GM19324 (cell line): ENCODE results near the gene SGCD.

Experiments
- ATAC-seq: cut with Tn5 transposase; IDR thresholded peaks from one replicate; pipeline ENCODE4 v1.9.1; 2021; ENCODE audit warnings: mild to moderate bottlenecking, moderate library complexity; ENCODE audit not compliant: unreplicated experiment, low FRiP score

The SGCD gene

GRCh38 chr5:156497804-156498208, 170.8 kb downstream of the SGCD start:
- ATAC-seq: no peak

- no peak for ATAC-seq
These were observed 171.4 kb downstream of the SGCD start for GRCh38 chr5:156498226-156498980.

- no peak for ATAC-seq
These were observed 173.8 kb downstream of the SGCD start for GRCh38 chr5:156500755-156501154.

- no peak for ATAC-seq
These were observed 178.1 kb downstream of the SGCD start for GRCh38 chr5:156505101-156505500.

GRCh38 chr5:156513123-156513815, 186.3 kb downstream of the SGCD start:
- ATAC-seq: no peak

DNA sequence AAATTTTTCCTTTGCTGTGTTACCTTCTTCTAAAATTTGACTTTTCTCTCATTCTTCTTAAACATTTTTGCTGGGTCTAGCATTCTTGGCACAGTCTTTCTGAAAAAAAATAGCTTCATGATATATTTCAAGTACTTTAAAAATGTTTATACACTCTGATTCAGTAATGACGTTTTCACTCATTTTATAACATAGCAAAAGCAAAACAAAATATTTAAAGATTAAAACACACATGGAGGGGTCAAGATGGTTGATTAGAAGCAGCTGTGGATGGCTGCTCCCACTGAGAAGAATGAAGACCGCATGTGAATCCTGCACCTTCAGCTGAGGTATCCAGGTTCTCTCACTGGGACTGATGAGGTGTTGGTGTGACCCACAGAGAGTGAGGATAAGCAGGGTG, 188.2 kb downstream of the SGCD start:
- no peak for ATAC-seq

DNA sequence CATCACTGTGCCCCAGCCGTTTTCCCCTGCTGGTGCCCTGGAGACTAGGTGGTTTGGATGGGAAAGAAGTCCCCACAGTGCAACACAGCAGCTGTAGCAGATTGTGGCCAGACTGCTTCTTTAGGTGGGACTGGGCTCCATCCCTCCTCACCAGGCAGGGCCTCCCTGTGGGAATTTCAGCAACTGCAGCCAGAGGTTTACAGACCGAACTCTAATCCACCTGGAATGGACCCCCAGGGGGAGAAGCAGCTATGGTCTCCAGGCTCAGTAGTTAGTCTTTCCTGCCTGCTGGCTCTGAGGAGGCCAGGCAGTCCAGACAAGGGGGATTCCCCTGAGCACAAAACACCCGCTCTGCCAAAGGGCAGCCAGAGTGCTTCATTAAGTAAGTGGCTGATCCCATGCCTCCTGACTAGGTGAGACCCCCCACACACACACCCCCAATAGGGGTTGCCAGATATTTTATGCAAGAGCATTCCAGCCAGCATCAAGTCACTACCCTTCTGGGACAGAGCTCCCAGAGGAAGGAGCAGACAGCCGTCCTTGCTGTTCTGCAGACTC, 188.9 kb downstream of the SGCD start:
- ATAC-seq: no peak

- ATAC-seq: no peak
These were observed 195.9 kb downstream of the SGCD start for GRCh38 chr5:156522651-156523529.

- no peak for ATAC-seq
These were observed 196.6 kb downstream of the SGCD start for GRCh38 chr5:156523607-156524006.

GRCh38 chr5:156526081-156526925, 199.3 kb downstream of the SGCD start:
- ATAC-seq: no peak

- ATAC-seq: no peak
These were observed 200.6 kb downstream of the SGCD start for GRCh38 chr5:156527611-156528010.

- ATAC-seq: no peak
These were observed 201.7 kb downstream of the SGCD start for GRCh38 chr5:156528673-156529072.

DNA sequence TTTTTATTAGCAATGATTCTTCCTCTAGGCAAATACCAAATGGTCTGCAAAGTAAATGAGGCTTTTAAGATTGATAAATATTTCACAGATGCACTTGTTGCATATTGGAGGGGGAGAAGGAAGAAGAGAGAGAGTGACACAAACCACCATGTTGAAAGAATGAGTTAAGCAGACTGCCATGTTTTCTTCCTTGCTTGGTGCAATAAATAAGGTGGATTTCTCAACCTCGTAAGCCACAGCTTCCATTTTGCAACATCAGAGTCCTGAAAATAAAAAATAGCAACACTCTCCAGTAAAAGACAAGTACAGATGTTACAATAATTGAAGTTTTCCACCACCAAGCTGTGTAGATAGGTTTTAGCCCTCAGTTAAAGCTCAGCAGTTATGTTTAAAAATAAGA, 202.9 kb downstream of the SGCD start:
- no peak for ATAC-seq

DNA sequence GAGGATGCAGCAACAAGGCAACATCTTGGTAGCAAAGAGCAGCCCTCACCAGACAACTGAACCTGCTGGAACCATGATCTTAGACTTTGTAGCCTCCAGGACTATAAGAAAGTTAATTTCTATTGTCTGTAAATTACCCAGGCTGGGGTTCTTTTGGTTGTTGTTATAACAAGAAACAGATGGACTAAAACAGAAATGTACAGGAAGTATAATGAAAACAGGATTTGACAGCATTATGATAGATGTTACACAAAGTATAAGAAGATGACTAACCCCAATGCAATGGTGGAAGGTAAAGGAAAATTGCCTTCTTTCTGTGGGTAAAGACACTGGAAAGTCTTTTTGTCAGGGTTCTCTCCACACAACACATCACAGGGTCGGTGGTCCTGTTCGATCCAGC, 204.2 kb downstream of the SGCD start:
- no peak for ATAC-seq

DNA sequence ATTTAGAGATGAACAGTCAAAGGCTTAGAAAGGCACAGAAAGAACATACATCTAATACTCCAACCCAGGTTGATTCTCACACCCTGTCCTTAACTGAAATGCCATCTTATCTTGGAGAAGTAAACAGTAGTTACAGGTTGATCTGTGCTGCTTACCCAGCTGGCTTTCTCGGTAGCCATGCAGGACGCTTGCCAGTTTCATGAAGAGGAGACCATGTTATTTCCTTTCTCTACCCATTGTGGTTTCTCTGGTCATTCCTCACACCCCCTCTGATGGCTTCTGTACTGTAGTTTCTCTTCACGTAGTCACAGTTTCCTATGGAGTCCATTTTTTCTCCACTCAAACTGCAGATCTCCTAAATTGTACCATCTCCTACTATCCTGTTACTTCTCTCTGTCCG, 206.0 kb downstream of the SGCD start:
- peak; percentile 54 for ATAC-seq

DNA sequence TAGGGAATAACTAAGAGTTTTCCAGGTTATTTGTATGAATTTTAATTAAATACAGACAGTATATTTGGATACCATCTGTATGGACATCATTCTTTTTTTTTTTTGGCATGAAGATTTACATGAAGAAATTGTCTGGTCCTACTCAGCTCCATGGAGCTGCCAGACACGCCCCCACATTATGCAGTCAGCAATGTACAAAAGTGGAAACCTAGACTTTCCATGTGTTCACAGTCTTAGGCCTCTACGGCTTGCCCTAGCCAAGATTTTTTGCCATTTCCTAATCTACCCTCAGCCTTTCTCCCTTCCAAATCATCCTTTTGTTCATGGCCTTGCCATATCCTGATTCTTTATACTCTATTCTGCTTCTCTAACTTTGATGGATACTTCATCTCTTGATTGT, 207.1 kb downstream of the SGCD start:
- ATAC-seq: no peak

DNA sequence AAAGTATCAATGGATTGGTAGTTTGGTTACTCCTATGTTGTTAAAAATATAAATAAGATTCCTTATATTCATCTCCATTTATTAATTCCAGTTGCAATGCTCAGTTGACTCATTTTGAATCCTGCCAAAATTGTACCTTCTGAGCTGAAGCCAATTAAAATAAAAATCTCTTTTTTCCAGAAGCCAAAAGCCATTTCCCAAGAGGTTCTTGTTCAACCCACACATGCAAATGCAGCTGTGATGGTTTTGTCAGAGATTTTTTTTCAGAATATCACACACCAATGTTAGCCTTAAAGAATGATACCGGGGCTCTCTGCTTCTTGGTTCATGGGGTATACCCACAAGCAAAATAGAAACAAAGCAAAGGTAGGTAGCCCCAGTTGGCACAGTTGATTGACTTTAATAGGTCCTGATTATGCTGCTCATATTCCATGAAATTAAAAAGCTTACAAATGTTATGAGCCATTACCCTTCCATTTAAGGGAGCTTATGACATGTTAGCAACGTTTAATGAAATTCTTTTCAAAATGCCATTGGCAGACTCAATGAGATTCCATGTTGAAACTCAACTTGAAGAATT, 208.0 kb downstream of the SGCD start:
- no peak for ATAC-seq

GRCh38 chr5:156540491-156540890, 213.5 kb downstream of the SGCD start:
- ATAC-seq: no peak

DNA sequence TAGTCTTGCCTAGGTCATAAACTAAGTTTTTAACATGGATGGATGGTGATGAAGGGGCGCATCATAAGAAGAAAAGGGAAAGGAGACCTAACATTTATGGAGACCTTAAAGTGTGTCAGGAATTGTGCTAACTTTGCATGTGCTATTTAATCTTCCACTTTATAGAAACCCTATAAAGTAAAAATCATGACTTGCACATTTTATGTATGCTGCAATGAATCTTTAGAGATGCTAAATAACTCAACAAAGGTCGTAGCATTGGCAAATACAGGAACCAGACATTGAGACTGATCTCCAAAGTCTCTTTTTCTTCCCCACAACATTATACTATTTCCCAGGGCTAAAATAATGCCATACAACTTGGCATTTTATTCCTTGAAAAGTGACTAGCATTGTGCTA, 214.6 kb downstream of the SGCD start:
- ATAC-seq: no peak
